Endothelial cell of hepatic sinusoid (primary cell): ENCODE data around the gene DTNBP1.

Experiments
- in situ Hi-C: cut with HindIII; loops from 2 replicates; pipeline ENCODE4 v1.10.0; 2017; ENCODE audit warnings: low sequenced_read_pairs

The DTNBP1 gene

DNA sequence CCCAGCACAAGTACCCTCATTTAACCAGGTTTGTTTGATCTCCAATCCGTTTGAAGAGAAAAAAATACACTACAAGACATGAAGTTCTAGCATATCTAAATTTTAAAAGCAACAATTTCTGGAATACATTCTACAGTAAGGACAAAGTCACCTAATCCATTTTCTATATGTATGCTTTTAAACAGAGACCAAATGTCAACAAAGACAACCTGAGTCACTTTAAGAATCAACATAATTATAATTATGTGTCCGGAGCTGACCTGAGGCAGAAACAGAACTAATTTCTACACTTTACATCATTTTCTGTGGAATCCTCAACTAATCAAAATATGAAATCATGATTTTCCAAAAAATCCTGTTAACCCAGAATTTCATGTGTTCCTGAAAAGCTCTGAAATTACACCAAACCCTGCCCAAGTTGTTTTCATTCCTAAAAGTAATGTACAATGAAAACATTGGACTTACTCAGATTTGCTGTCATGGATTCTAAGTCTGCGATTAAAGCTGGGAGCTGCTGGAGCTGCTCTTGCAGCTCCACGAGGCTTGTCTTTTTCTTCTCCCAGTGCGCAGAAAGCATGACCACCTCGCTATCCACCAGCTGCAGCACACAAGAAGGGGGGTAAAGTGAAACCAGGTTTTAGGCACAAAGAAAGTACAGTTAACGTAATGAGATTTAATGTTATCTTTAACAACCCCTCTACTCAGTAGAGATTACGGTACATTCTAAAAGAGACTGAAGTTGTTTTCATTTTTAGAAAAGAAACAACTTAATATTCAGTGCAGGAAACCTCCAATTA lies 35.8 kb downstream of the DTNBP1 start:
- in situ Hi-C loops = loop anchor here (10.0 kb wide), 1 partner anchor 102 kb away; no protein-coding TSS in a partner anchor

DNA sequence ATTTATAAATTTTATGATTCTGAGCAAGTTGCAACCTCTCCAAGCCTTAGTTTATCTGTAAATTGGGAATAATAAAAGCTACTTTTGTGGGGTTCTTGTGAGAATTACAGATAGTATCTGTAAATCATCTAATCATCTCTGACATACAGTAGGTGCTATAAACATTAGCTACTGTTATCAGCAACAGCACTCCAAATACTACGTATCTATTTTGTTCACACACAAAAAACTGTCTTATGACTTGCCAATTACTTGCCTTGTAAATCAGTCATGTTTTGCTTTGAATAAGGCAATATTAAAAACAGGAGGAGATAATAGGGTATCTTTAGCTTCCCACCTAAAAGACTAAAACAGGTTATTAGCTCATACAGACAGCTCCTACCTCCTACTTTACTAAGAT lies 36.7 kb downstream of the DTNBP1 start:
- in situ Hi-C loops = loop anchor here (10.0 kb wide), 1 partner anchor 101 kb away; no protein-coding TSS in a partner anchor

DNA sequence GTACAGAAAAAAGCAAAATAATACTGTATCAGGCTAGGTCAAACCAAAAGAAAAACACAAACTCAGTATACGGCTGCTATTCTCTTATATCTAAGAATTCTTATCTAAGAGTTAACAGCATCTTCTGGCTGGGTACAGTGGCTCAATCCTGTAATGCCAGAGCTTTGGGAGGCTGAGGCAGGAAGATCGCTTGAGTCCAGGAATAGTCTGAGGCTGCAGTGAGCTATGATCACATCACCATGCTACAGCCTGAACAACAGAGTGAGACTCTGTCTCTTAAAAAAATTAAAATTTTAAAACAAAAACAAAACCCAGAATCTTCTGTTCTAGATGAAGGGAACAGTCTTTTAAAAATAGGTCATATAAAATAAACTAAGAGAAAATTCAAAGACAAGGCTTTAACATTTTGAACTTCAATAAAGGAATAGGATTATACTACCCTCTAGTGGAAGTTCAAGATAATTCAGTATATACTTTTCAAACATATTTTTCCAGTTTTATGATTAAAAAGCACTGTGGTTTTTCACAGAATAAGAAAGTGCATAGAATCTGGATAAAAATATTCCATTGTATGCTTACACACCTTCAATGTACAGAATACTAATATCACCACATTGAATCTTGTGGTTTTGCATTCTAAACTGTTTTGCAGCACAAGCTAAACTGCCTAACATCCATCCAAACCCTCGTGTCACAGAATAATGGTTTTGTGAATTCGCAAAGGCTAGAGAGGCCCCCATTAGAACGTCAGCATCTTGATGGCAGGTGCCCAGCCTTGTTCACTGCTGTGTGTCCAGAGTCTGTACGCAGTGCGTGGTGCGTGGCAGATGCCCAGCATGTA lies 39.3 kb downstream of the DTNBP1 start:
- in situ Hi-C loops = loop anchor here (10.0 kb wide), 1 partner anchor 99 kb away; no protein-coding TSS in a partner anchor

DNA sequence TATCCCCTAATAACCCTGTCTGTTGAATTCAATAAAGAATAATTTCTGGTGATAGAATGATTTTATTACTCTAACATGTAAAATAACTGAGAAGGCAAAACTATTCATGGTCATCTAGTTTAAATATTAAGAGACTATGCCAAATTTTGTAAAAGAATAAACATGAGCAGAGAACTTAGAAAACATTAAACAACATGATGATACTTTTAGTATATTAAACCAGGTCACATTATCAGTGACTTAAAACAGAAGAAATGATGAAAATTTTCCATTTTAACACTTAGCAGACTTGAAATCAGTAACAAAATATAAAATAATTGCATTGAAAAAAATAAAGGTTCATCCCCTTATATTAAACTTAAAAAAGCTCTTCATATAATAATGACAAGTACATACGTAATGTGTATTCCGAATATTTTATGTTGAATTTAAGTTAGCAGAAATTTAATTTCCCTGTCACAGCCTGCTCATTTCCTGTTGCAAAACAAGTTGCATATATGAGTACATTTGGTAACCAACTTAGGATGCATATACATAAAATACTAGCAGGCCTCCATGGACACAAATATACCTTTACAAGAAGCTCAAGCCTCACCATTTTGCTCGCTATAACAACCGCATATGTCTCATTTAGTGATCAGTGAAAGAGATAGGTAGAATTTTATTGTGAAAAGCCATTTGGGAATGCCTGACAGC lies 40.6 kb downstream of the DTNBP1 start:
- in situ Hi-C loops = loop anchor here (10.0 kb wide), 1 partner anchor 97 kb away; no protein-coding TSS in a partner anchor

DNA sequence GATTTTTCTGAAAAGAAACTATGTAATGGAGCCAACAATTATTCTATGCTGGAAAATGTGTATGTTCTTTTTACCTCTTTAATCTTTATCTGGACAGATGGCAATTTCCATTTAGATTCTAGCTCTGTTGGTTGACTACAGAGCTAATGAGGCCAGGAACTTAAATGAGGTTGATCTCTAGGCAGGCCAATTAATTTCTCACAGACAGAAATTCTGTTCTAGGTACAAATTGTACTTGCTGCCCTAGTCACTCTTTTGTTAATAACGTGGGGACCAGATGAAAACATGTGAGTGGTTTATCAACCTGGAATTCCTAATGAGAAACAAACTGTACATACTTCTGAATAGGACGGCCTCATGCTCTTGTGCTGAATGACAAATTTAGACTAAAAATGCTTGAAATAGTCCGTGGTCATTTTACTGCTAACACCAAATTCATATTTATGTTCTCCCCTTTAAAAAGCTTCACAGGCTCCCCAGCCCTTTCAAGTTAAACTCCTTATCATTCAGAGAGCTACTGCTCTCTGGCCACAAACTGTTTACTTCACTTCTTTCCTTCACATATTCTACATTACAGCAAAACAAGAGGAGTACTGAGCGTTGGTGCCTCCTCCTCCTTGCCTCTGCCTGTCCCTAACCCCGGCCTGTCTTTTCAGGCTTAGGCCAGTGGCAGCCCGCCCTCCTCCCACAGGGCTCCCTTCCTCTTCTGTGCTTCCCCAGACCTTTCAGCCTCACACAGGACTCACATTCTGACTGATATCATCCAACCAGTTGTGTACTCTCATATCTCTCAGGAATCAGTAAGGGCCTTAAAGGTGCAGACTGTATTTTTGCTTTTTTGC lies 41.4 kb downstream of the DTNBP1 start:
- in situ Hi-C loops = loop anchor here (10.0 kb wide), 1 partner anchor 97 kb away; no protein-coding TSS in a partner anchor

DNA sequence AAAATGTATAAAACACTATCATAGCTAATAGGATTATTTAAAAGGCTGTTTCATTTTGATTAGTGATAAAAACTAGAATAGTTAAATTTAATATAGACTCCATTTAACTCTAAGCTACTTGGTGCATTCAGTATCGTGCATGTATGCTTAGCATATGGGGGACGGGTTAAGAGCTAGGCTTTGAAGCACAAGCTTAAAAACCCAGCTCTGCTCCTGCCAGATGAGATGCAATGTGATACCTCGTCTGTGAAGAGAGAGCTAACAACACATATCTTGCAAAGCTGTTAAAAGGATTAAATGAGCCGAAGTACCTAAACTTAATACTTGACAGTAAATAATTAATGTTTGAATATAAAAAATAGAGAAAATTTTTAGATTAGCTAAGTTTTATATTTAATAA lies 42.2 kb downstream of the DTNBP1 start:
- in situ Hi-C loops = loop anchor here (10.0 kb wide), 1 partner anchor 96 kb away; no protein-coding TSS in a partner anchor

DNA sequence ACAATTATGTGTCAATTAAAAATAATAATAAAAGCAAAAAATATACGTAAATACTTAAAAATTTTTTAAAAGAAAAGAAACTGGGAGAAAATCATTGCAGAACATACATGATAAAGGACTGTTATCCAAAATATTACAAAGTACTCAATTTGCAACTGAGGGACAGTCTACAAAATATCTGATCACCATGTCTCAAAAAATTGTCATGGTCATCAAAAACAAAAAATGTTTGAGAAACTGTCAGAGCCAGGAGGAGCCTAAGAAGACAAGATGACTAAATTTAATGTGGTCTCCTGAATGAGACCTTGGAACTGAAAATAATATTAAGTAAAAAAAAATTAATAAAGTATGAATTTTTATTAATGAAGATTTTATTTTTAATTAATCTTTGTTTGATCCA lies 43.5 kb downstream of the DTNBP1 start:
- in situ Hi-C loops = no loop called here

DNA sequence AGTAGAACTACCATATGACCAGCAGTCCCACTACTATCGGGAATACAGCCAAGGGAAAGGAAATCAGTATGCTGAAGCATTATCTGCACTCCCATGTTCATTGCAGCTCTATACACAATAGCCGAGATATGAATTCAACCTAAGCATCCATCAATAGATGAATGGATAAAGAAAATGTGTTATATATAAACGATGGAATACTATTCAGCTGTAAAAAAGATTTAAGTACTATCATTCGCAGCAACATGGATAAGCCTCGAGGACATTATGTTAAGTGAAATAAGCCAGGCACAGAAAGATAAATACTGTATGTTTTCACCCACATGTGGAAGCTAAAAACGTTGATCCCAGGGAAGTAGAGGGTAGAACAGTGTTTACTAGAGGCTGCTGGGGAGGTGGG lies 44.1 kb downstream of the DTNBP1 start:
- in situ Hi-C loops = no loop called here

DNA sequence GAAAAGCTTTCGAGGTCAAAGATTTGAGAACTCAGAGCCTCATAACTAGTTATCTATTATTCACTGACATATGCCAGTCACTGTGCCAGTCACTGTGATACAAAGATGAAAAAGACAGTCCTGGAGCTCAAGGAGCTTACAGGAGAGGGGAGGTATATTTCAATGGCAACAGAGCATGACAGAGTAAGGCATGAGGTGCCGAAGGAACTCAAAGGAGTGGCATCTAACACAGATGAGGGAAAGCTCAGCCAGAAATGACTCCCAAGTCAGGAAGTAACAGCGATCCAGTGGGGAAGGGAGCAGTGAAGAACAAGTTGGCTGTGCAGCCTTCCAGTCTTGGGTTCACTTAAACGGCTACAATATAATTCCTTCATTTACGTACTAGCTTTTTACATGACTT lies 46.6 kb downstream of the DTNBP1 start:
- in situ Hi-C loops = no loop called here

DNA sequence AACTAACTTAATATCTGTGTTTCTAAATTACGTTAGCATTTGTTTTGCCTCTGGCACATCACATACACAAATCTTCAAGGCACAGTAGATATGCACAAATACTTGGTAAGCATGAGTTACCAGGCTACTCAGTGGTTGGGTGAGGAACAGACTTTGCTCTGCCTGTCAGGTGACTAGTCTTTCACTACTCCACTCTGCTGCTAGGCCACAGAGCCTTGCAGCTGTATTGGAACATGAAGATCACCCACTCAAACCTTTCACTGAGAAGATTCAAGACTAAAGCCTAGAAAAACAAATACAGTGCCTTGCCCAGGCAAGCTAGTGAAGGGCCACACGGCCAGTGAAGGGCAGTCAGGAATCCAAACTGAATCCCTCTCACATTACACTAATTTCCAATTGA lies 47.0 kb downstream of the DTNBP1 start:
- in situ Hi-C loops = no loop called here

DNA sequence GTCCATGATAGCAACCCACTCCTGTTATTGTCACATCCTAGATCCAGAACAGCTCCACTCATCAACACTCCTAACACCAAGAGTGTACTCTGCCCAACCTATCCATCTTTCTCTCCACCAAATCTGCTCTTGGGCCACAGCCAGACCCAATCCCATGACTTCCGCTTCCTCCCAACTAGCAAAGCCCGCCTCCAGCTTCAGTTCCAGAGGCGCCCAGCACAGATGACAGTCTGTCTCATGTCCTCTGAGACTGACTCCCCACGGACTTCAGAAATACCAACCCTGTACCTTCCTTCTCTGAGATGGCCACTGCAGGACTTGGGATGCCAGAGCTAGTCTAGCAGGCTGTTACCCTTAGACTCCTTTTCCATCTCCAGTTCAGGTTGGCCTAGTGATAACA lies 48.6 kb downstream of the DTNBP1 start:
- in situ Hi-C loops = no loop called here

DNA sequence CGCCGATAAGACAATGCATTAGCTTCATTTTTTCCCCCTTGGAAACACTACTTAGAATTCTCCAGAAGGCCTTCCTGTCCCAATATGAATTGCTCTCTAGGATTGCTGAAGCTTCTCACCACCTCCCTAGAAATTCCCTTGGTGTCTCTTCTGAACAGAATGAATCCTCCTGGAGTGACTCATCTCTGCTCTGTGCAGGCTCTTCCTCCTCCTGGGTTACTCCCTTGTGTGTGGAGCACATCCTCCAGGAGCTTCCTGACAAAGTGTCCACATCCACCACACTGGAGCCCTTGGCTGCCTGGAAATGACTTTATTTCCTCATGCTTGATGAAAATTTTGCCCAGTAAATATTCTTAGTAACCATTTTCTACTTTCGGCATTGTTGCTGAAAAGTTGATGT lies 54.4 kb downstream of the DTNBP1 start:
- in situ Hi-C loops = no loop called here

DNA sequence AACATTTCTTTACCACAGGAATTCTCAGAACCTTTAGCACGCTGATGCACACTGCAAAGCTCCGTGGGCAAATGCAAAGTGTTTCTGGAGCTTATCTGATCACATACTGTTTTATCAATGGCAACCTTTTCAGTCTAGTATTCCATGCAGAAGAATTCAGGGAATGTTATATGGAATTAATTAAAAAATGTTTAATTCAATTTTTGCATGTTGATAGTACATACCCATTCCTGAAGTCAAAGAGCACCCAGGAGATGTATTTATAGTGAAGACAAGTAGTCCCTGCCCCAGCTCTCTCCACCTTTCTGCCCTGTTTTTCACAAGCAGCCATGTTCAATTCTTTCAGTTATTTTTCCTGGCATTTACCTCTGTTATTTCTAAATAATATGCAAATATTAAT lies 55.2 kb downstream of the DTNBP1 start:
- in situ Hi-C loops = no loop called here

DNA sequence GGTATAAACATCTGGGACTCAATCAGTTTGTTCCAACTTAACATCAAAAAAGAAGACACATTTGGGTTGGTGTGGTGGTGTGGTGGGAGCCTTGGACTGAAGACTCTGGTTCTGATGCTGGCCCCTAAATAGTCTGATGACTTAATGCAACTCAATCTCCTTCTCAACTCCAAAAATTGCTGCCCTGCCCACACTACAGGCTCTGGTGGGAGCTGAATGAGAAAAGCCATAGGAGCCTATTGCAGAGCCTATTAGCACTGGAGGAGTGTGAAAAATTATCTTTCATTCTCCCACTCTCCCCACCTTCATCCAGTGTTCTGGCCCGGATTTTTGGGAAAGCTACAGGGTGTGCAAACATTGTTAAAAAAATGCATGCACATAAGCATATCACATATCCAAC lies 56.5 kb downstream of the DTNBP1 start:
- in situ Hi-C loops = no loop called here

DNA sequence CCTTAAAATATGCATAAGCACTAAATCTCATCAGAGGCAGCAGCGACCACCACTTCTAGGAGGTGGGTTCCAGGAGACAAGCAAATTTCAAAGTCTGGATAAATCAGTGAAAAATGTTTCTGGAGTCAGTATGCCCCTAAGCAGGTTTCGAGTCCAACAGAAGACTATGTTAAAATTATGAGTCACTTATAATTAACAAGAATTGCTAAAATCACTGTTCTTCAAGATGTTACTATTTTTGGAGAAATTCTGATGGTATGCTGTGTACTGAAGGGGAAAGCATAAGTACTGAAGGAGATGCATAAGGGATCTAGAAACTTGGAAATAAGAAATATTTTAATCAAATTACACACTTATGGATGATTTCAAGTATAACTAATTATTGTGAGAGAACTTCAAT lies 58.0 kb downstream of the DTNBP1 start:
- in situ Hi-C loops = no loop called here

DNA sequence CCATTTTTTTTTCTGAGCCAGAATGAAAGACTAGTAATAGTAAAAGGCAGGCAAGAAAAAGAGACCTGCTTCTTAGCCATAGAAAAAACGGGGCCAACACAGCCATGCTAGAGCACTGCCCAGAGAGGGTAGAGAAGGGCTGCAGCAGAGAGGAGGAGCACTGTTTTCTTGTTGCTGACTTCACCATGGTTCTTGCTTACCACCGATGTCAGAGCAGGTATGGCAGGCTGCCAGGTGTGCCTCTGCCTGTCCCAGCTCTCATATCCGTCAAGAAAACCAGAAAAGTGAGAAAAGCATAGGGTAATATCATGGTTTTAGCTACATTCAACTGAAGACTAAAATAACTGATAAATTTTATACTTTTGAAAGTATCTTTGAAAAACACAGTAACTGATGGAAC lies 60.7 kb downstream of the DTNBP1 start:
- in situ Hi-C loops = no loop called here

DNA sequence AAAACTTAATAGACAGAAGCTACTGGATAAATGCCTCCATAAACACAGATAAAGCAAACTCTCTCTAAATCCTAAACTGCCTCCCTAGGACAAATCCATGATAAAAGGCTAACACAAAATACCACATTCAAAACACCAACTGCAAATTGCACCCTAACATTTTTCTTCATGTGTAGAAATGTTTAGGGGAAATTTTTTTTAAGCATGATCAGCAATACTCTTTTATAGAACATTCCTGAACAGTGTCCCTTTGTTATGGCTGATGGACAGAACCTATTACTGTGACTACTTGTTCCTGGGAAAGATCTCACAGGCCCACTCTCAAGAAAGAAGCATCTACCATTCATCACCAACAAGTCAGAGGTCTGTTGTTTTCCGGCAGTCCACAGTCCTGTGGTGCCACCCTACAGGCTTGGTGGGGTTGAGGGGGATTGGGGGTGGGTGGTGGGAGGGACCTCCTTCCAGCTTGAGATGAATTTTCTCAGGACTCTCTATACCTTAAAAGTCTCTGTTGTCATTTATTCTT lies 64.5 kb downstream of the DTNBP1 start:
- in situ Hi-C loops = no loop called here

DNA sequence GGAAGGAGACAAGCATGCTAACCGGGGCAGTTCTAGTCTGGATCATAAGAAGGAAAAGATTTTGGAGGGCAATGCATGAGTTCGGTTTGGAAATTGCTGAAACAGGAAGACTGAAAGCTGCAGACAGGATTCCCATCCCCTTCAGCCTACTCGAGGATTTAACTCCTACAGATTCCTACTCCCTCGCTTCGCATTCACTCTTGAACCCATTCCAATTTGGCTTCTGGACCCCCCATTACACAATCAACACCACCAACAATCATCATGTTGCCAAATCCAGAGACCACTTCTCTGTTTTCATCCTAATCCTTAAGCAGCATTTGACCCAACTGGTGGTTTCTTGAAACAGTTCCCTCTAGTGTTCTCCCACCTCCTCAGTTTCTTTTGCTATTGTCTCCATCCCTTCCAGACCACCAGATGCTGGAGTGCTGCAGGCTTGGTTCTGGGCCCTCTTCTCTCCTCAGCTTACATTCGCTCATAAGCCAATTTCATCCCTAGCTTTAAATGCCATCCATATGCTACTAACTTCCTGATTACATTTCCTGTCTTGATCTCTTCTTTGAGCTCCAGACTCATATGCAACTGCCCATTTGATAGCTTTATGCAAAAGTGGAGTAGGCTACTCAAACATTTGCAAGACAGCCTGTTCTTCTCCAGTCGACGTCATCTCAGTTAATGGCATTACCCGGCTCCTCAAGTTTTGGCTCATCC lies 66.5 kb downstream of the DTNBP1 start:
- in situ Hi-C loops = no loop called here

DNA sequence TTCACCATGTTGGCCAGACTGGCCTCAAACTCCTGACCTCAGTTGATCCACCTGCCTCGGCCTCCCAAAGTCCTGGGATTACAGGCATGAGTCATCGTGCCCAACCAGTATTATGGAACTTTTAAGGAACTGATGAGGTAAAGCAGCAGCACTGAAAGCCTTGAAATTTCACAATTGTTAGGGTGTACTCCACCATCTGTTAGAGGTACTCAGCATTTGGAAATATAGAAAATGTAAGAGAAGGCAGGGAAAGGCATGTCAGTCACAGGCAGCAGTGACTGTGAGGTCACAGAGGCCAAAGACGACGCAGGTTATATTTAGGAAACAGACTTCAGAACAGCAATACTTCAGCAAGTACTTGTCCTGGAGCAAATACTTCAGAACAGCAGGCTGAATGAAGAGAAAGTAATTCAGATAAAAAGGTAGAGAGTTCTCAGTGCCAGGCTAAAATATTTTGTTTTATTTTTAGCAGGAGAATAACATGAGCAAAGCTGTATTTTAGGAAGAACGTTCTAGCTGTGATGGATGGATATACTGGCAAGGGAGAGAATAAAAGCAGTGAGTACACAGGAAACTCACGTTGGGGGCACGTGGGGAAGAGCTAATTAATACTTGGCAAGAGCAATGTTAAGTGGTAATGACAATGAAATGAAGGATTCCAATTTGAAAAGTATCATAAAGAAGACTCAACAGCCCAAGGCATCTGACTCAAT lies 67.2 kb downstream of the DTNBP1 start:
- in situ Hi-C loops = no loop called here
